HS-27A (cell line): ENCODE results near the gene C4orf17.
A peak's percentile ranks its signal among the peaks of the same experiment; 100 is the strongest.
"Not testable (repeated sequence)": the region's sequence is repeated elsewhere in the genome, so short reads cannot be mapped to it uniquely, and the experiment has no call there.

Experiments used
- DNase-seq: peaks from one replicate; pipeline ENCODE4 v3.0.0-alpha.2; 2012; ENCODE audit warnings: low read depth, missing footprints

C4orf17 gene

GRCh38 chr4:99510721-99511120 is at the start of gene C4orf17:
Gene C4orf17 (plus strand): TSS chr4:99511021. CDS start chr4:99513082, 2,061 bp downstream.
- no peak for DNase-seq

- no peak for DNase-seq
Measured at GRCh38 chr4:99461623-99462401, 49.0 kb upstream of the C4orf17 start.

- peak; percentile 12 for DNase-seq
Measured at GRCh38 chr4:99462875-99463464, 47.9 kb upstream of the C4orf17 start.

GRCh38 chr4:99463566-99463965 is 47.3 kb upstream of the C4orf17 start:
- no peak for DNase-seq

GRCh38 chr4:99467887-99468286 is 42.9 kb upstream of the C4orf17 start:
- no peak for DNase-seq

- no peak for DNase-seq
Measured at GRCh38 chr4:99468889-99469288, 41.9 kb upstream of the C4orf17 start.

- DNase-seq: no peak
Measured at GRCh38 chr4:99471349-99471748, 39.5 kb upstream of the C4orf17 start.

- DNase-seq: no peak
Measured at GRCh38 chr4:99471896-99472295, 38.9 kb upstream of the C4orf17 start.

- DNase-seq: no peak
Measured at GRCh38 chr4:99473131-99473530, 37.7 kb upstream of the C4orf17 start.

GRCh38 chr4:99483636-99484035 is 27.2 kb upstream of the C4orf17 start:
- DNase-seq: no peak

GRCh38 chr4:99485212-99485611 is 25.6 kb upstream of the C4orf17 start:
- DNase-seq: no peak

- DNase-seq: not testable (repeated sequence)
Measured at GRCh38 chr4:99486648-99487047, 24.2 kb upstream of the C4orf17 start.

- no peak for DNase-seq
Measured at GRCh38 chr4:99490286-99490685, 20.5 kb upstream of the C4orf17 start.

GRCh38 chr4:99504804-99505502 is 5.9 kb upstream of the C4orf17 start:
- DNase-seq: no peak

GRCh38 chr4:99506781-99507180 is 4.0 kb upstream of the C4orf17 start:
- DNase-seq: peak; percentile 11

GRCh38 chr4:99507349-99507748 is 3.5 kb upstream of the C4orf17 start:
- no peak for DNase-seq

- no peak for DNase-seq
Measured at GRCh38 chr4:99507762-99508161, 3.1 kb upstream of the C4orf17 start.

GRCh38 chr4:99518601-99519295 is 7.9 kb downstream of the C4orf17 start:
- no peak for DNase-seq

GRCh38 chr4:99529228-99529627 is 18.4 kb downstream of the C4orf17 start:
- DNase-seq: no peak

- no peak for DNase-seq
Measured at GRCh38 chr4:99529956-99530355, 19.1 kb downstream of the C4orf17 start.

GRCh38 chr4:99534699-99535098 is 23.9 kb downstream of the C4orf17 start:
- not testable (repeated sequence) for DNase-seq

GRCh38 chr4:99536271-99536670 is 25.4 kb downstream of the C4orf17 start:
- no peak for DNase-seq
